NCI-H1092 (cell line): Measurements from ENCODE around the gene ITGA3.

Experiments
- DNase-seq: peaks from one replicate; lab custom pipeline; 2025; lab: John Stamatoyannopoulos, UW

The ITGA3 gene

DNA sequence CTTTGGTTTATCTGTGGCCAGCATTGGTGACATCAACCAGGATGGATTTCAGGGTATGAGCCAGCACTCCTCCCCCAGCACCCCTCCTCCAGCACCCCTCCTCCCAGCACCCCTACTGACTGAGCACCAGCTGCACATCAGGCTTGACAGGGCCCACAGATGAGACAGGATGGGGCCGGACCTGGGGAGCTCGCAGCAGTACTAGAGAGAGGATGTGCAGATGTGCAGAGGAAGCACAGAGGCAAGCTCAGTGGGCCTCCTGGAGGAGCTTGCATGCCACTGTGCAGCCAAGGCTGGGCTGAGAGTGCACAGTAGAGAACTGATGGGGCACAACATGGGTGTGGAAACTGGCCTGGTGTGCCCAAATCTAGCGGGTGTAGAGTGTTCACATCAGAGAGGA, 16.2 kb downstream of the ITGA3 start:
- DNase-seq: no peak

DNA sequence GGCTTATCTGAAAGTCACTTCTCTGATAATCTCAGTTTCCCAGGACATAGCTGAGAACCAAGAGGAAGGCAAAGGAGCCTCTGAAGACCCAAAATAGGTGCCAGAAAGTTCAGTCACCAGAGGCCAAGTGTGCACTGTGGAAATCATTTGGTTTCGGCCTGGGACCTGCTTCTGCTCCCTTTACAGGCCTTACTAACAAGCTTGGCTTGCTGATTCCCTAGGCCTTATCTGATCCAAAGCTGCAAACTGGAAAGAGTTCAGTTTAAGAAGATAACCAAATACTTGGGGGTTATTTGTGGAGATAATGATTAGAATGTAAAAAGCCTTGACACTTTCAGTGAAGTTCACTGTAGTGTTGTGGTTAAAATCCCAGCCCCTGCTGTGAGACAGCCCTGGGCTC, 17.0 kb downstream of the ITGA3 start:
- no peak for DNase-seq

DNA sequence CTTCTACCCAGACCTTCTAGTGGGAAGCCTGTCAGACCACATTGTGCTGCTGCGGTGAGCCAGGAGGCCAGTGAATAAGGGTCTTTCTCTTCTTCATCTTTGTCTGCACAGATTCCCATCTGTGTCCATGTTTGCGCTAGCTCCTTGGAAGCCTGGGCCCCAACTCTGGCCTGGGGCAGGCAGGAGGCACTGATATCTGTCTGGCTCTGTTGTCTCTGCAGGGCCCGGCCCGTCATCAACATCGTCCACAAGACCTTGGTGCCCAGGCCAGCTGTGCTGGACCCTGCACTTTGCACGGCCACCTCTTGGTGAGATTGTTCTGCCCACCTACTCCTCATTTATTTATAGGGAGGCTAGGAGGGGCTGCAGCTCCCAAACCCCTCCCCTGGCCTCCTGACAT, 18.3 kb downstream of the ITGA3 start:
- no peak for DNase-seq

DNA sequence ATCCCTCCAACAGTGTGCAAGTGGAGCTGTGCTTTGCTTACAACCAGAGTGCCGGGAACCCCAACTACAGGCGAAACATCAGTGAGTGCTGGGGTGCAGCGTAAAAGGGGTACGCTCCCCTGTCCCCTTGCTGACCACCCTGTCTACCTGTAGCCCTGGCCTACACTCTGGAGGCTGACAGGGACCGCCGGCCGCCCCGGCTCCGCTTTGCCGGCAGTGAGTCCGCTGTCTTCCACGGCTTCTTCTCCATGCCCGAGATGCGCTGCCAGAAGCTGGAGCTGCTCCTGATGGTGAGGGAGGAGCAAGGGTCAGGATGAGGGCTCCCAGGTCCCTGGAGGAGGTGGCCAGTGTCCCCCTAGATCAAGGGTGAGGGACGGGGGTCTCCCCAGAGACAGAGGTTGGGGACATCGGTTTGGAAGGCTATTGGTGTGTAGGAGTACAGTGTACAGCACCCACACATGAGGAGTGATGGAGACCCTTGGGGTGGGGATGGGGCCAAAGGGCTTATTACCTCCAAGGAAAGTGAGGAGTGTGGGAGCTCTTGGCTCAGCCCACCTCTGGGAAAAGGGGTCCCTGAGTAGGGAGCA, 19.6 kb downstream of the ITGA3 start:
- no peak for DNase-seq

DNA sequence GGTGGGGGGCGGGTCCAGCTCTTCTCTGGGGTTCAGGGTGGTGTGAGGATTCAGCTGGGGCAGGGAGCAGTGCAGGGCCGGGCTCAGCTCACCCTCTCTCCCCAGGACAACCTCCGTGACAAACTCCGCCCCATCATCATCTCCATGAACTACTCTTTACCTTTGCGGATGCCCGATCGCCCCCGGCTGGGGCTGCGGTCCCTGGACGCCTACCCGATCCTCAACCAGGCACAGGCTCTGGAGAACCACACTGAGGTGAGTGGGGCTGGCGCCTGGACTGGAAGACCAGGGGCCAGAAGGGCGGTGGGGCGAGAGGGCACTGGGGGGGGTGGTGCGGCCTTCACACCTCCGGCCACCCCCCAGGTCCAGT, 20.3 kb downstream of the ITGA3 start:
- DNase-seq: no peak

DNA sequence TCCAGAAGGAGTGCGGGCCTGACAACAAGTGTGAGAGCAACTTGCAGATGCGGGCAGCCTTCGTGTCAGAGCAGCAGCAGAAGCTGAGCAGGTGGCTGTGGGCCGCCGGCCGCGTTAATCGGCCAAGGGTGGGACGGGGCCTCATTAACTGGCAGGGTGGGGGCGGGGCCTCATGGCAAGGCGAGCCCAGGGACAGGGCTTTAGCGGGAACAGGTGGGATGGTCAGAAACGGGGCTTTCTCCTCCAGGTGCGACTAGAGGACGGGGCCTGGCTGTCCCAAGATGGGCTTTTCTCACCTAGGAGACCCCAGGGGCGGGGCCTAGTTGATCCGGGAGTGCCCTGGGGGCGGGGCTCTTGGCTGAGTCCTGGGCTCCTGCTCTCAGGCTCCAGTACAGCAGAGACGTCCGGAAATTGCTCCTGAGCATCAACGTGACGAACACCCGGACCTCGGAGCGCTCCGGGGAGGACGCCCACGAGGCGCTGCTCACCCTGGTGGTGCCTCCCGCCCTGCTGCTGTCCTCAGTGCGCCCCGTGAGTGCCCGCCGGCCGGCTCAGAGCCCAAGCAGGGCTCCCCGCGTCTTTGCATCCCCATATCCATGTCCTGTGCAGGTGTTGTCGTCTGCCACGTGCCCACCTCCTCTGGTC, 20.8 kb downstream of the ITGA3 start:
- DNase-seq: no peak

DNA sequence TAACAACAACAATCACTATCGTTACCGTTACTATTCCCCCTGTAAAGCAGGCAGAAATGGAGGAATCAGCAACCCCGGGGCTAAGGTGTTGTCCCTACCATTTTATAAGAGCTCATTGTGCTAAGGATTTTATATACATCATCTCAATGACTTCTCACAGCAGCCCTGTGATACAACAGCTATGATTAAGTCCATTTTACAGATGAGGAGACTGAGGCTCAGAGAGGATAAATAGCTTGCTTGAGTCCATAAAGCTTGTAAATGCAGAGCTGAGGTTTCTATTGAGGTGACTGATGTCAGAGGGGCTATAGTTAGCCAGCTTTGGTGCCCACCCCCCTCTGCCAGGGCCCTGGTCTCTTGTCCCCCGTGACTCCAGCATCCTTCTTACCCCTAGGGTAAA, 22.5 kb downstream of the ITGA3 start:
- no peak for DNase-seq

DNA sequence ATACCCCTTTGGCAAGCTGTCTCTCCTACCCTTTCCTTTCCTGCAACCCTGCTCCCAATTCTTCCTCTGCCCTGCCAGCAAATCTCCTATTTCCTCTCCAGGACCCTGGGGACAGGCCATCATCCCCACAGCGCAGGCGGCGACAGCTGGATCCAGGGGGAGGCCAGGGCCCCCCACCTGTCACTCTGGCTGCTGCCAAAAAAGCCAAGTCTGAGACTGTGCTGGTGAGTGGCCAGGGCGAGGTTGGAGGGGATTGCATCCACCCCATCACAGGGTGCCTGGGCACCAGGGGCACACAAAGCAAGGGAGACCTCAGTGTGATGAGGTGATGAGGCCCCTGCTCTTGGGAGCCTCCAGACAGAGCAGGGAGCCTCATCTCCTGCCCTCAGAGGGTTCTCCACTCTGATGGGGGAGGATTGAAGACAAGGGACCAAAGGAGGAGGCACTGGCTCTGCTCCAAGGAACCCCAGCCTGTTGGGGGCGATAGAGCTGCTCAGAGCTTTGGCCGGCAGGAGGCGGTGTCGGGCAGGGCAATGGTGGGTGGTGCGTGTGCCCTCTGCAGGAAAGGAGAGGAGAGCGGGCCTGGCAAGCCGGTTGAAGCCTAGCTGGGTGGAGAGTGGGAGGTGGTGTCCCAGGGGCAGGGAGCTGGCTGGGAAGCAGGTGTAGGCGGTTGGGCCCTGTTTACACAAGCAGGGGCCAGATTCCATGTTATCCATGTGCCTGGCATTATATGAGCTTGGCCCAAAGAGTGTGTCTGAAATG, 23.6 kb downstream of the ITGA3 start:
- no peak for DNase-seq

DNA sequence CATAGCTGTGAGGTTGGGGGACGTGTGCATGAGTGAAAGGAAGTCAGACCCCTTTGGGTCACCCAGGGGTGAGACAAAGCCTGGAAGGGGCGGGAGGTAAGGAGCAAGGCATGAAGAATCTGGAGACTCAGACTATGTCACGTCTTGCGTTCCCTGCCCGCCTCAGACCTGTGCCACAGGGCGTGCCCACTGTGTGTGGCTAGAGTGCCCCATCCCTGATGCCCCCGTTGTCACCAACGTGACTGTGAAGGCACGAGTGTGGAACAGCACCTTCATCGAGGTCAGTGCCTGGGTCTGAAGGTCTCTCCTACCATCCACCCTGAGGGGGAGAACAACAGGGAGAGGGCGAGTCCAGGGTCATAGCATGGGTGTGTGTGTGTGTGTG, 24.2 kb downstream of the ITGA3 start:
- no peak for DNase-seq

DNA sequence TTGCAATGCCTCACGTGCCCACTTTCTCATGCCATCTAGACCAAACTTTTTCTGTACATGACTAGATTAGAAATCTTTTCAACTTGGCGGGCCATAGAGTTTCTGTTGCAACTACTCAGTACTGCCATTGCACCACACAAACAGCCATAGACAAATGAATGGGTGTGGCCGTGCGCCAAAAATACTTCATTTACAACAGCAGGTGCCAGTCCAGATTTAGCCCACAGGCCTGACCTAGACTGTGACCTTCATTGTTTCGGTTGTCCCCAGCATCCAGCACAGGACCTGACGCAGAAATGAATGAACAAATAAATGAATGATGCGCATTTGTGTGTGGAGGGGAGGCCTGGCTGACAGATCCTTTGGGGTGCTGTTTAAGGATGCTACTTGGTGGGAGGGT, 24.9 kb downstream of the ITGA3 start:
- no peak for DNase-seq

DNA sequence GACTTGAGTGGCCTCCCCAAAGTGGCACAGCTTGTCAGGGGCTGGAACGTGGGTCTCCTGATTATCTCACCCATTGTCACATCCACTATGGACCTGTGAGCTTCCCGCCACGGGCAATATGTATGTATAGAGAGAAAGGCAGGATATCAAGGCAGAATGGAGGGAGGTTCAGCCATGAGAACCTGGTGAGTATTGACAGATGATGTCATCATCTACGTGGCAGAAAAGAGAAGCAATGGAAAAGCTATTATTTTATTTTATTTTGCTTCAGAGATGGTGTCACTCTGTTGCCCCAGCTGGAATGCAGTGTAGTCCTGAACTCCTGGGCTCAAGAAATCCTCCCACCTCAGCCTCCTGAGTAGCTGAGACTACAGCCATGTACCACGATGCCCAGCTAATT, 25.8 kb downstream of the ITGA3 start:
- DNase-seq: no peak

DNA sequence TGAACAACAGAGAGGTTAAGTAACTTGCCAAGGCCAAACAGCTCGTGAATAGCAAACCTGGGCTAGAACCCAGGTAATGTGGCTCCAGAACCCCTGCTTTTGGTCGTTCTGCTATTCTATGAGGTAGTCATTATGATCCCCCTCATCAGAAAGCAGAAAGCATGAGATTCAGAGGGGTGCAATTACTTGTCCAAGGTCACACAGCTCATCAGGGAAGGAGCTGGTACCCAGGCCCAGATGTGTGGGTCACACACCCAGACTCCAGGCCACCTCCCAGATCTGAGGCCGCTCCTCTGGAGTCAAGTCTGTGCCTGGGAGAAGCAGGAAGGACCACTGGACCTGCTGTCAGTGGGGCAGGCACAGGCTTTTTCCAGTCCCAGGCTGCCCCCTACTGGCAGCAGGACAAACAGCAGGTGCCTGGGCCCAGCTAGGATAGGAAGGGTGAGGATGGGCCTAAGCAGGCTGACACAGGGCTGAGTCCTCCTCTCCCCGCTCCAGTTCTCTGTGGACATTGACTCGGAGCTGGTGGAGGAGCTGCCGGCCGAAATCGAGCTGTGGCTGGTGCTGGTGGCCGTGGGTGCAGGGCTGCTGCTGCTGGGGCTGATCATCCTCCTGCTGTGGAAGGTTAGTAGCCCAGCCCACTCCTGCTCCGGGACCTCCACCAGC, 31.5 kb downstream of the ITGA3 start:
- DNase-seq: peak; percentile 51

DNA sequence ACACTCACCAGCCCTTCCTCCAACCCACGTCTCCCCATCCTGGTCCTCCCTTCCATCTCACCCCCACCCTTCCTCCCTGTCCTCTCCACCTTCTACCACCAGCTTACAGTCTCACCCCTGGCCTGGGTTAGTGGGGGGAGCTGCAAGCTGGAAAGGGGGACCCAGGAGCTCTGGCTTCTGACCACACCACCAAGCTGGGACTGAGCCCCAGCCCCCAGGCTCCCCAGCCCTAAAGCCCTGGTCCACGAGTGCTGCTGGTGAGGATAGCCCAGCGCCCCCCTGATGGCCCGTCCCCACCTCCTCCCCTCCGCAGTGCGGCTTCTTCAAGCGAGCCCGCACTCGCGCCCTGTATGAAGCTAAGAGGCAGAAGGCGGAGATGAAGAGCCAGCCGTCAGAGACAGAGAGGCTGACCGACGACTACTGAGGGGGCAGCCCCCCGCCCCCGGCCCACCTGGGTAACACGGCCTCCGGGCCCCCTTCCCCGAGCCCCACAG, 32.0 kb downstream of the ITGA3 start:
- no peak for DNase-seq

DNA sequence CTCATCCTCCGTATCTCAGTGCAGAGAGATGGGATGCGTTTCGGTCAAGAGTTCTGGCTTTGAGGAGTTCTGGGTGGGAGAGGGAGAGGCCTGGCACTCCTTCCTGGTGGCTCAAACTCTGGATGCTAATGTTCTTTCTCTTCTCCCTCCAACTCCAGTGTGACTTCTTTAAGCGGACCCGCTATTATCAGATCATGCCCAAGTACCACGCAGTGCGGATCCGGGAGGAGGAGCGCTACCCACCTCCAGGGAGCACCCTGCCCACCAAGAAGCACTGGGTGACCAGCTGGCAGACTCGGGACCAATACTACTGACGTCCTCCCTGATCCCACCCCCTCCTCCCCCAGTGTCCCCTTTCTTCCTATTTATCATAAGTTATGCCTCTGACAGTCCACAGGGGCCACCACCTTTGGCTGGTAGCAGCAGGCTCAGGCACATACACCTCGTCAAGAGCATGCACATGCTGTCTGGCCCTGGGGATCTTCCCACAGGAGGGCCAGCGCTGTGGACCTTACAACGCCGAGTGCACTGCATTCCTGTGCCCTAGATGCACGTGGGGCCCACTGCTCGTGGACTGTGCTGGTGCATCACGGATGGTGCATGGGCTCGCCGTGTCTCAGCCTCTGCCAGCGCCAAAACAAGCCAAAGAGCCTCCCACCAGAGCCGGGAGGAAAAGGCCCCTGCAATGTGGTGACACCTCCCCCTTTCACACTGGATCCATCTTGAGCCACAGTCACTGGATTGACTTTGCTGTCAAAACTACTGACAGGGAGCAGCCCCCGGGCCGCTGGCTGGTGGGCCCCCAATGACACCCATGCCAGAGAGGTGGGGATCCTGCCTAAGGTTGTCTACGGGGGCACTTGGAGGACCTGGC, 33.3 kb downstream of the ITGA3 start:
- no peak for DNase-seq

DNA sequence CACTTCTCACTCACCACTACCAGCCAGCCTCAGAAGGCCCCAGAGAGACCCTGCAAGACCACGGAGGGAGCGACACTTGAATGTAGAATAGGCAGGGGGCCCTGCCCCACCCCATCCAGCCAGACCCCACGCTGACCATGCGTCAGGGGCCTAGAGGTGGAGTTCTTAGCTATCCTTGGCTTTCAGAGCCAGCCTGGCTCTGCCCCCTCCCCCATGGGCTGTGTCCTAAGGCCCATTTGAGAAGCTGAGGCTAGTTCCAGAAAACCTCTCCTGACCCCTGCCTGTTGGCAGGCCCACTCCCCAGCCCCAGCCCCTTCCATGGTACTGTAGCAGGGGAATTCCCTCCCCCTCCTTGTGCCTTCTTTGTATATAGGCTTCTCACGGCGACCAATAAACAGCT, 34.2 kb downstream of the ITGA3 start:
- no peak for DNase-seq

DNA sequence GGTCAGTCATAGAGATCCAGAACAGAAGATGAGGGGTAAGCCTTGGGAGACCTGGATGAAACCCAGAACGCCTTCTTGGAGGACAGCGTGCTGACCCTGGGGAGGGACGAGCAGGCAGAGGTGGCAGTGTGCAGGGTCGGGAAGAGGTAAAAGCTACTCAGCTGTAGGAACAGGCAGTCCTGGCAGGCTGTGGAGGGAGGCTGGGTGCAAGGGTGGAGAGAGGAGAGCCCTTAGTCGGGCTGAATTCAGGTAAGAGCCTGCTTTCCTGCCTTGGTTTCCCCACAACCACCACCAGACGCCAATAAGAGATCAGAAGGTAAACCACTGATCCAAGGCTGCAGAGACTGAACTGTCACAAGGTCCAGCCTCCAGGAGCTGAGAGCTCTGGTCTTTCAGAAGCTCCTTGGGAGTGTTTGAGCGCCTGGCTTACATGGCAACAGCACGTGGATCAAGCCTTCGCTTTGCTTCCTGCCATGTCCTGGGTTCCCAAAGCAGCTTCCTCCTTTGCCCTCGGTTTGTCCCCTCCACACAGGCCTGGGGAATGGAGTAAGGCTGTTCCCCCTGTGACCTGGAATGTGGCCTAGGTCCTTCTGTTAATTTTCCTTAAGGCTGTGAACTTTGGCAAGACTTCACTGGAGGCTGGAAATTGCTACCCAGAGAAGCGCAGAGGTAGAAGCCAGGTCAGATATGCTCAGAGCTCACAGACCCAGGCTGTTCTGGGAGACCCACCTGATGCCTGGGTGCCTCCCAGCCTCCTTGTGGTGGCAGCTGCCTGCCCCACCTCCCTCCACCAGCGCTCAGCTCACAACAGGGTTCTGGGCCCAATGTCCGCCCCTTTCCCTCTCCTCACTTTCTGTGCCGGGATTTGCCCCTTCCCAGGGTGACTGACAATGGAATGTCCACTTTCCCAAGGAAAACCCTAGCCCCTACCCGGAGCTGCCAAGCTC, 35.3 kb downstream of the ITGA3 start:
- no peak for DNase-seq

DNA sequence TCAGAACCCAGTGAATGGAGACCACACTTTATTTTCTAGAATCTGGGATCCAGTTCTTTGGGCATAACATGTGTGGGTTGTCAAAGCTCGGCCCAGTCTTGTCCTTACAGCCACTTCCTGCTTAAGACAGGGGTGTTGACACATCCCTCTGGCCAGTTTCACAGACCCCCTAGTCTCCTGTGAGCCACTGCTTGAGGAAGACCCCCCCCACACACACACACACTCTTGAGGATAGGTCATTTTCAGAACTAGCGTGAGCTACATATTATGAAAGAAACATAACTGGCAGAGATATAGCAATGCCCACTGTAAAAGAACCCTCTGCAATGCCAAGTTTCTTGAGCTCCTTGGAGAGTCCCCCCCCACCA, 36.0 kb downstream of the ITGA3 start:
- no peak for DNase-seq

DNA sequence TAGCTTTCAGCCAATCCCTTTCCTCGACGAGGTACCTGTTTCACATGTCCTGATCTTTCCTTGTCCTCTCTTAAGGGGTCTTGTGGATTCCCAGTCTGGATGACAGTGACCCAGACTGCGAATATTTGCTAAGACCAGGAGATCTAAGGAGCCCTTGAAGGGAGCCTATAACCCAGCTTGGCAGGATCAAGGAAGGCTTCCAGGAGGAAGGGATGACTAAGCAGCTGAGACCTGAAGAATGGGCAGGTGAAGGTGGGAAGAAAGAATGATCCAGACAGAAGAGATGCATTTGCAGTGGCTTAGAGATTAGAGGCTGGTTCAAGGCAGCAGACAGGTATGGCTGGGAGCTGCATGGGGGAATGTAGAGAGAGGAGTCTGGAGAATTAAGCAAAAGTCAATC, 37.3 kb downstream of the ITGA3 start:
- DNase-seq: no peak

DNA sequence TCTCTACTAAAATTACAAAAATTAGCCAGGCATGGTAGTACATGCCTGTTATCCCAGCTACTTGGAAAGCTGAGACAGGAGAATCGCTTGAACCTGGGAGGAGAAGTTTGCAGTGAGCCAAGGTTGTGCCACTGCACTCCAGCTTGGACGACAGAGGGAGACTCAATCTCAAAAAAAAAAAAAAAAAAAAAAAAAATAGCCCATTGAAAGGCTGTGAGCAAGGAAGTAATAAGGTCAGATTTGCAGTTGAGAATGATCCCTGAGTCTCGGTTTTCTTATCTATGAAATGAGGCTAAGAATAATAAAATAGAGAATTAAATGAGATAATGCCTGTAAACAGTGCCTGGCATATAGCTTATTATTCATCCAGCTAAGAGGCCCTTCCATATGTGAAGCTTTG, 37.9 kb downstream of the ITGA3 start:
- no peak for DNase-seq

DNA sequence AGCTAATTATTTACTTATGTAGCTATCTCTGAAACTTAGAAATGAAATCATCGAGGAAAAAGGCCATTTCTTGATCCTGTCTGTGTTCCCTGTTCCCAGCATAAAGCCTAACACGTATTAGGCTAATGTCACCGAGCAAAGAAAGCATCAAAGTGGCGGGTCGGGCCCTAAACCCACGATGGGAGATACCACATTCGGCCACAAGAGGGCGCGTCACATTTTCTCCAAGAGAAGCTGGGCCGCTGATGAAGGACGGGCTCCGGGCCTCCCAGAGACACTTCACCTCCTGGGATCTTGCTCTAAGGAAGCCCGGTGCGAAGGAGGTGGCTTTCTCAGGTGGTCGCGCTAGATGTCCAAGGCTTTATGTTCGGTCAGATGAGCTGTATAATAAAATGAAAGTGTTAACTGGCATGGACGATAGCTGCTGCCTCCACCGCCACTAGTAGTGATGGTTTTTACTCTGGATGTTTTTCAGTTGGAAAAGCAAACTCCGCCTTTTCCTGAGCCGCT, 38.4 kb downstream of the ITGA3 start:
- peak; percentile 82 for DNase-seq
